ENCODE data around the gene GPR151. TPM values are rescaled to one million over a fixed set of nuclear protein-coding genes. Genes with fewer than 3 reads are reported as not detected.

GPR151 gene
- total and polyA plus RNA-seq, 2 of the 4 experiments (the other 2 are of a cell fraction) = not detected

DNA sequence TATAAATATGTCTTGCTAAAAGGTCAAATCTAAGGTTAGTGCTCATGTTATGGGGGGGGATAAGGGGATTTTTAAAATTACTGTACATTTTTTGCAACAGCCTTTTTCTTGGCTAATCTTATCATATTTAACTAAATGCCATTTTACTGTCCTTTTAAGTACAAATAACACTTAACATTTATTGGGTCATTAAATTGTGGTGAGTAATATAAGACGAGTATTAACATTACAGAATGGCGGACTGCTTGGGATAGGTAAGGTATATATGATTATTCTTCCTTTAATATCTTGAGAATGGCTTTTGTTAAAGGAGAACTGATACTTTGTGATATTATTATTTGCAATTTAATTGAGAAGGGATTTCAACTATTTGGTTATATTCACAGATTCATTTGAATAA is 33.2 kb downstream of the GPR151 start:
- Histone ChIP-seq H2AK5ac (ENCODE audit: low read depth, low read length) (no peak overlapping the region), H2BK120ac (ENCODE audit: low read depth, low read length) (no peak overlapping the region), H4K20me1 (ENCODE audit: insufficient read depth, low read length) (no peaks in the 10 kb centered on the region), H2BK5ac (ENCODE audit: low read depth, low read length, poor library complexity, severe bottlenecking) (no peak overlapping the region), H3K4ac (ENCODE audit: low read depth, low read length) (no peak overlapping the region), H3K27ac (ENCODE audit: insufficient read depth, low read length) (no peak overlapping the region), H4K91ac (ENCODE audit: insufficient read depth, low read depth, low read length) (no peak overlapping the region), H3K56ac (ENCODE audit: extremely low read depth, insufficient read depth, low read length) (no peak overlapping the region), H3K36me3 (ENCODE audit: control insufficient read depth, insufficient read depth, low read length) (peaks cover 11% of the 10 kb centered on the region), H4K8ac (ENCODE audit: low read depth in 2 of 2, low read length in 2 of 2) (no peak overlapping the region), H4K5ac (ENCODE audit: low read depth, low read length) (no peak overlapping the region), H2BK20ac (ENCODE audit: low read depth, low read length) (no peak overlapping the region), H3K9me1 (ENCODE audit: insufficient read depth, low read length) (no peaks in the 10 kb centered on the region), H3K4me2 (ENCODE audit: low read depth, low read length) (no peak overlapping the region), H2AFZ (replicated peaks; ENCODE audit: low read length, poor library complexity) (no peak overlapping the region), H3K4me3 (ENCODE audit: insufficient read depth, low read depth, low read length) (no peak overlapping the region), H3K18ac (ENCODE audit: low read depth, low read length) (no peak overlapping the region), H3K14ac (replicated peaks; ENCODE audit: low read depth, low read length) (no peak overlapping the region), H2AK9ac (replicated peaks; ENCODE audit: low read depth, low read length, poor library complexity) (no peak overlapping the region), H3K23ac (ENCODE audit: low read depth, low read length) (no peak overlapping the region), H3K4me1 (ENCODE audit: control insufficient read depth, insufficient read depth, low read length) (no peaks in the 10 kb centered on the region), H3K9me3 (ENCODE audit: control insufficient read depth, insufficient read depth, low read length) (no peaks in the 10 kb centered on the region), H3K27me3 (ENCODE audit: control insufficient read depth, insufficient read depth, low read length) (no peaks in the 10 kb centered on the region), H3K9ac (ENCODE audit: low read depth, low read length) (no peak overlapping the region), H2BK15ac (ENCODE audit: low read depth, low read length) (no peak overlapping the region), H3K79me1 (ENCODE audit: low read depth in 1 of 2, low read length in 2 of 2) (no peaks in the 10 kb centered on the region; a peak in 2 of 4 replicates)
- in situ Hi-C loops (cut with MboI; ENCODE audit: low sequenced_read_pairs) = no loop called here
- no peak for DNase-seq
- no peak for TF ChIP-seq RFX5 (IDR thresholded peaks at IDR 0.05; ENCODE audit: low read depth, low read length)
- TF ChIP-seq, protein P1, sequence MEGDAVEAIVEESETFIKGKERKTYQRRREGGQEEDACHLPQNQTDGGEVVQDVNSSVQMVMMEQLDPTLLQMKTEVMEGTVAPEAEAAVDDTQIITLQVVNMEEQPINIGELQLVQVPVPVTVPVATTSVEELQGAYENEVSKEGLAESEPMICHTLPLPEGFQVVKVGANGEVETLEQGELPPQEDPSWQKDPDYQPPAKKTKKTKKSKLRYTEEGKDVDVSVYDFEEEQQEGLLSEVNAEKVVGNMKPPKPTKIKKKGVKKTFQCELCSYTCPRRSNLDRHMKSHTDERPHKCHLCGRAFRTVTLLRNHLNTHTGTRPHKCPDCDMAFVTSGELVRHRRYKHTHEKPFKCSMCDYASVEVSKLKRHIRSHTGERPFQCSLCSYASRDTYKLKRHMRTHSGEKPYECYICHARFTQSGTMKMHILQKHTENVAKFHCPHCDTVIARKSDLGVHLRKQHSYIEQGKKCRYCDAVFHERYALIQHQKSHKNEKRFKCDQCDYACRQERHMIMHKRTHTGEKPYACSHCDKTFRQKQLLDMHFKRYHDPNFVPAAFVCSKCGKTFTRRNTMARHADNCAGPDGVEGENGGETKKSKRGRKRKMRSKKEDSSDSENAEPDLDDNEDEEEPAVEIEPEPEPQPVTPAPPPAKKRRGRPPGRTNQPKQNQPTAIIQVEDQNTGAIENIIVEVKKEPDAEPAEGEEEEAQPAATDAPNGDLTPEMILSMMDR (conservative IDR thresholded peaks at IDR 0.05; ENCODE audit: low read depth, low read length) = no peak
- no peak for TF ChIP-seq SMC3 (IDR thresholded peaks at IDR 0.05; ENCODE audit: low read depth, low read length)
- no peak for TF ChIP-seq RCOR1 (IDR thresholded peaks at IDR 0.05; ENCODE audit: insufficient replicate concordance, low read length)
- TF ChIP-seq MAFK (IDR thresholded peaks at IDR 0.05; ENCODE audit: low read depth, low read length) = no peak
- TF ChIP-seq BHLHE40 (IDR thresholded peaks at IDR 0.05; ENCODE audit: low read depth, low read length) = no peak
- TF ChIP-seq, protein P2, sequence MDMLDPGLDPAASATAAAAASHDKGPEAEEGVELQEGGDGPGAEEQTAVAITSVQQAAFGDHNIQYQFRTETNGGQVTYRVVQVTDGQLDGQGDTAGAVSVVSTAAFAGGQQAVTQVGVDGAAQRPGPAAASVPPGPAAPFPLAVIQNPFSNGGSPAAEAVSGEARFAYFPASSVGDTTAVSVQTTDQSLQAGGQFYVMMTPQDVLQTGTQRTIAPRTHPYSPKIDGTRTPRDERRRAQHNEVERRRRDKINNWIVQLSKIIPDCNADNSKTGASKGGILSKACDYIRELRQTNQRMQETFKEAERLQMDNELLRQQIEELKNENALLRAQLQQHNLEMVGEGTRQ (IDR thresholded peaks at IDR 0.05; ENCODE audit: low read depth, low read length) = no peak
- no peak for TF ChIP-seq MXI1 (IDR thresholded peaks at IDR 0.05; ENCODE audit: borderline replicate concordance, low read depth, low read length)
- no peak for TF ChIP-seq NFE2L2 (IDR thresholded peaks at IDR 0.05; ENCODE audit: low read depth, low read length)
- TF ChIP-seq, protein P3, sequence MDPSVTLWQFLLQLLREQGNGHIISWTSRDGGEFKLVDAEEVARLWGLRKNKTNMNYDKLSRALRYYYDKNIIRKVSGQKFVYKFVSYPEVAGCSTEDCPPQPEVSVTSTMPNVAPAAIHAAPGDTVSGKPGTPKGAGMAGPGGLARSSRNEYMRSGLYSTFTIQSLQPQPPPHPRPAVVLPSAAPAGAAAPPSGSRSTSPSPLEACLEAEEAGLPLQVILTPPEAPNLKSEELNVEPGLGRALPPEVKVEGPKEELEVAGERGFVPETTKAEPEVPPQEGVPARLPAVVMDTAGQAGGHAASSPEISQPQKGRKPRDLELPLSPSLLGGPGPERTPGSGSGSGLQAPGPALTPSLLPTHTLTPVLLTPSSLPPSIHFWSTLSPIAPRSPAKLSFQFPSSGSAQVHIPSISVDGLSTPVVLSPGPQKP (IDR thresholded peaks at IDR 0.05; ENCODE audit: borderline replicate concordance, low read depth, low read length) = no peak
- TF ChIP-seq RAD21 (IDR thresholded peaks at IDR 0.05; ENCODE audit: low read length) = no peak
- no peak for TF ChIP-seq CEBPB (IDR thresholded peaks at IDR 0.05; ENCODE audit: low read depth, low read length)
- TF ChIP-seq CHD1 (IDR thresholded peaks at IDR 0.05; ENCODE audit: low read depth, low read length) = no peak
- dilution Hi-C loops (cut with HindIII; ENCODE audit: low sequenced_read_pairs, unreplicated experiment) = no loop called here
- no CpG with 5 or more reads among the region's 2 CpGs for WGBS, 2 experiments (ENCODE audit: extremely low coverage in 2 of 2, insufficient read length in 1 of 2)
- POLR2A ChIA-PET (ENCODE audit: unreplicated experiment) = no interaction called here
- intact Hi-C loops (cut with micrococcal nuclease) = no loop called here
- no TSS peak for BruUV-seq (replicated peaks)
- ATAC-seq (ENCODE audit: low read depth) = no peak
- CTCF ChIA-PET = no interaction called here
